Progenitor cell of endocrine pancreas (in vitro differentiated cells): ENCODE measurements around the gene CLDN7. TPM values are rescaled to one million over a fixed set of nuclear protein-coding genes. Genes with fewer than 3 reads are reported as not detected.

Experiments used
- DNase-seq: peaks from one replicate; pipeline ENCODE4 v3.0.0; 2021; ENCODE audit warnings: low spot score; ENCODE audit not compliant: unreplicated experiment
- H3K27ac Mint-ChIP-seq: 2 replicates; pipeline ENCODE4 v1.8.0; 2021; ENCODE audit warnings: mild to moderate bottlenecking, moderate library complexity, mixed read lengths
- H3K27me3 Mint-ChIP-seq: 2 replicates; pipeline ENCODE4 v1.8.0; 2021; ENCODE audit warnings: mixed read lengths
- H3K36me3 Mint-ChIP-seq: 2 replicates; pipeline ENCODE4 v1.8.0; 2022; ENCODE audit warnings: mixed read lengths; ENCODE audit not compliant: insufficient read depth
- H3K4me1 Mint-ChIP-seq: 2 replicates; pipeline ENCODE4 v1.8.0; 2021; ENCODE audit warnings: low read depth, mixed read lengths
- H3K4me3 Mint-ChIP-seq: 2 replicates; pipeline ENCODE4 v1.8.0; 2021; ENCODE audit warnings: low read depth, mild to moderate bottlenecking, moderate library complexity, mixed read lengths
- H3K9me3 Mint-ChIP-seq: 2 replicates; pipeline ENCODE4 v1.8.0; 2021; ENCODE audit warnings: low read depth, mixed read lengths
- total RNA-seq: library from RNA; stranded (reverse); gene quantifications from 2 replicates; pipeline ENCODE4 v1.2.1, GENCODE V29; 2021
- TF ChIP-seq, protein P1 (sequence below): fragments of 200-600 bp; sonication (generic); IDR thresholded peaks from one replicate; pipeline ENCODE4 v1.5.0; 2021; ENCODE audit warnings: antibody characterized with exemption, mild to moderate bottlenecking; ENCODE audit not compliant: unreplicated experiment

Gene CLDN7
- total RNA-seq, 1 donor from 2014 or later: 137 TPM

DNA sequence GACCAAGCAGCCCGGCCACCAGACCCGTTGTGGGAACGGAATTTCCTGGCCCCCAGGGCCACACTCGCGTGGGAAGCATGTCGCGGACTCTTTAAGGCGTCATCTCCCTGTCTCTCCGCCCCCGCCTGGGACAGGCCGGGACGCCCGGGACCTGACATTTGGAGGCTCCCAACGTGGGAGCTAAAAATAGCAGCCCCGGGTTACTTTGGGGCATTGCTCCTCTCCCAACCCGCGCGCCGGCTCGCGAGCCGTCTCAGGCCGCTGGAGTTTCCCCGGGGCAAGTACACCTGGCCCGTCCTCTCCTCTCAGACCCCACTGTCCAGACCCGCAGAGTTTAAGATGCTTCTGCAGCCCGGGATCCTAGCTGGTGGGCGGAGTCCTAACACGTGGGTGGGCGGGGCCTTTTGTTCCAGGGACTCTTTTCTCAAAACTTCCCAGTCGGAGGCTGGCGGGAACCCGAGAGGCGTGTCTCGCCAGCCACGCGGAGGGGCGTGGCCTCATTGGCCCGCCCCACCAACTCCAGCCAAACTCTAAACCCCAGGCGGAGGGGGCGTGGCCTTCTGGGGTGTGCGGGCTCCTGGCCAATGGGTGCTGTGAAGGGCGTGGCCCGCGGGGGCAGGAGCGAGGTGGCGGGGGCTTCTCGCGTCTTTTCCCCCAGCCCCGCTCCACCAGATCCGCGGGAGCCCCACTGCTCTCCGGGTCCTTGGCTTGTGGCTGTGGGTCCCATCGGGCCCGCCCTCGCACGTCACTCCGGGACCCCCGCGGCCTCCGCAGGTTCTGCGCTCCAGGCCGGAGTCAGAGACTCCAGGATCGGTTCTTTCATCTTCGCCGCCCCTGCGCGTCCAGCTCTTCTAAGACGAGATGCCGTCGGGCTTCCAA, 19.0 kb upstream of the CLDN7 start, which contains the start of gene SLC2A4:
TSS of gene SLC2A4 (plus strand) at position 645 of the 879 bp plus-strand sequence. CDS start at position 862, 217 bp downstream.
- no peaks in the 10 kb centered on the region for H3K9me3 Mint-ChIP-seq
- TF ChIP-seq, protein P1, sequence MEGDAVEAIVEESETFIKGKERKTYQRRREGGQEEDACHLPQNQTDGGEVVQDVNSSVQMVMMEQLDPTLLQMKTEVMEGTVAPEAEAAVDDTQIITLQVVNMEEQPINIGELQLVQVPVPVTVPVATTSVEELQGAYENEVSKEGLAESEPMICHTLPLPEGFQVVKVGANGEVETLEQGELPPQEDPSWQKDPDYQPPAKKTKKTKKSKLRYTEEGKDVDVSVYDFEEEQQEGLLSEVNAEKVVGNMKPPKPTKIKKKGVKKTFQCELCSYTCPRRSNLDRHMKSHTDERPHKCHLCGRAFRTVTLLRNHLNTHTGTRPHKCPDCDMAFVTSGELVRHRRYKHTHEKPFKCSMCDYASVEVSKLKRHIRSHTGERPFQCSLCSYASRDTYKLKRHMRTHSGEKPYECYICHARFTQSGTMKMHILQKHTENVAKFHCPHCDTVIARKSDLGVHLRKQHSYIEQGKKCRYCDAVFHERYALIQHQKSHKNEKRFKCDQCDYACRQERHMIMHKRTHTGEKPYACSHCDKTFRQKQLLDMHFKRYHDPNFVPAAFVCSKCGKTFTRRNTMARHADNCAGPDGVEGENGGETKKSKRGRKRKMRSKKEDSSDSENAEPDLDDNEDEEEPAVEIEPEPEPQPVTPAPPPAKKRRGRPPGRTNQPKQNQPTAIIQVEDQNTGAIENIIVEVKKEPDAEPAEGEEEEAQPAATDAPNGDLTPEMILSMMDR: no peak
- H3K4me3 Mint-ChIP-seq: peak within 1 kb of the TSS; percentile 76
- peaks cover 23% of the 10 kb centered on the region for H3K27me3 Mint-ChIP-seq
- peak; percentile 87 for DNase-seq
- H3K4me1 Mint-ChIP-seq: peaks cover 6% of the 10 kb centered on the region
- H3K36me3 Mint-ChIP-seq: no peaks in the 10 kb centered on the region
- peak within 1 kb of the TSS; percentile 58 for H3K27ac Mint-ChIP-seq

DNA sequence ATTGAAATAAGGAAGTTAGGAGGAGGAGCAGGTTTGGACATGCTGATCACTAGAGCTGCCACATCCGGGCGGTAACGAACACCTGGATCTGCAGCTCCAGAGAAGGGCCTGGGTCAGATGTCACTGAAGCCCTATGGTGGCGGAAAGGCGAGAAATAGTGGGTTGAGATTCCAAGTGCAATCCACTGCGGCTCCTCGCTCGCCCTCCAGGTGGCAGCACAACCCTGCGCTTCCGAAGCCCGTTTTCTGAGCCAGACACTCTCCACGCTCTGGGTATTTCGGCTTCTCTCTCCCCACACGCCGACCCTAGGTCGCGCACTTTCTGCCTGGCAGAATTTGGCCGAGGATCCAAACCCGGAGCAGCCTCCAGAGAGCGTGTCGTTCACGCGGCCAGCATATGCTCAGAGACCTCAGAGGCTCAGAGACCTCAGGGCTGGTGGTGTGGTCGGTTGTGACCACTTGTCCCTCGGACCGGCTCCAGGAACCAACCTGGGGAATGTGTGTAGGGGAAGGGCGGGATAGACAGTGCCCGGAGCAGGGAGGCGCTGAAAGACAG, 18.3 kb upstream of the CLDN7 start:
- DNase-seq: peak; percentile 70
- H3K4me1 Mint-ChIP-seq: peaks cover 6% of the 10 kb centered on the region
- H3K4me3 Mint-ChIP-seq: peak overlapping the region; percentile 76
- H3K36me3 Mint-ChIP-seq: no peaks in the 10 kb centered on the region
- H3K9me3 Mint-ChIP-seq: no peaks in the 10 kb centered on the region
- TF ChIP-seq, protein P1: peak; percentile 84
- H3K27ac Mint-ChIP-seq: peak overlapping the region; percentile 58
- peaks cover 22% of the 10 kb centered on the region for H3K27me3 Mint-ChIP-seq

DNA sequence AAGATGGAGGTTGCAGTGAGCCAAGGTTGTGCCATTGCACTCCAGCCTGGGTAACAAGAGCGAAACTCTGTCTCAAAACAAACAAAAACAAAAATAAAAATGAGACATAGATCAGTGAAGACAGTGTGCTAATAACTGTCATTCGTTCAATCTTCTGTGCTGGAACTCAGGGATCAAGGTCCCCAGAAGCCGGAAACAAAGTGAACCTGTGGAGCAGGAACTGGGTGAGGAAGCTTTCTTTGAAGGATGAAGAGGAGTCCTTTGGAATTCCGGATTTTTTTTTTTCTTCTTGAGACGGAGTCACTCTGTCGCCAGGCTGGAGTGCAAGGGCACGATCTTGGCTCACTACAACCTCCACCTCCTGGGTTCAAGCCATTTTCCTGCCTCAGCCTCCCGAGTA, 17.2 kb upstream of the CLDN7 start:
- H3K27me3 Mint-ChIP-seq: peaks cover 22% of the 10 kb centered on the region
- no peak overlapping the region for H3K27ac Mint-ChIP-seq
- H3K36me3 Mint-ChIP-seq: no peaks in the 10 kb centered on the region
- no peak for DNase-seq
- H3K4me1 Mint-ChIP-seq: peaks cover 6% of the 10 kb centered on the region
- H3K9me3 Mint-ChIP-seq: no peaks in the 10 kb centered on the region
- H3K4me3 Mint-ChIP-seq: no peak overlapping the region
- TF ChIP-seq, protein P1: no peak

DNA sequence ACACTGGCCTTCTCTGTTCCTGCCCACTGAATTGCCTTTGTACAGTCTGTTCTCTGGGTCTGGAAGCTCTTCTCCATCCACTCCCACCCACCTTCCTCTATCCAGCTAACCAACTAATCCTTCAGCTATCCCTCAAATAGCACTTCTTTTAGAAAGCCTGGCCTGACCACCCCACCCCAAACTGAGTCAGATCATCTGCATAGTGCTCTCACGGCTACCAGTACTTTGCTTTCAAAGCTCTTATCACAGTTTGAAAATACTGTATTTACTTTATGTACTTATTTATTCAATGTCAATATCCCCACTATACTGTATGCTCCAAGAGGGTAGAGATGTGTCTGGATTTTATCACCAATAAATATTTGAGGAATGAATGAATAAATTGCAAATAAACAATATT, 4.5 kb upstream of the CLDN7 start:
- no peaks in the 10 kb centered on the region for H3K36me3 Mint-ChIP-seq
- no peak overlapping the region for H3K4me3 Mint-ChIP-seq
- no peaks in the 10 kb centered on the region for H3K9me3 Mint-ChIP-seq
- peak overlapping the region; percentile 42 for H3K27ac Mint-ChIP-seq
- no peak for DNase-seq
- H3K27me3 Mint-ChIP-seq: peaks cover 4% of the 10 kb centered on the region
- peaks cover 17% of the 10 kb centered on the region for H3K4me1 Mint-ChIP-seq
- TF ChIP-seq, protein P1: no peak

DNA sequence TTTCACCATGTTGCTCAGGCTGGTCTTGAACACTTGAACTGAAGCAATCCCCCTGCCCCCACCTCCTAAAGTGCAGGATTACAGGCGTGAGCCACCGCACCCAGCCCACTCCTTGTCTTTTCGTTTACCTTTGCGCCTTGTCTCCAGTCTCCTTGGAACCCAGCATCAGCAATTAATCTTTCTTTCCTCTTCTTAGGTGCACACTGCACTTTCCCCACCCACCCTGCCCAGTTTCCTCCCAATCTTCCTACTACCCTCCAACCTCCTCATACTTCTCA, 1.5 kb upstream of the CLDN7 start:
- Mint-ChIP-seq H3K27me3 (no peaks in the 10 kb centered on the region), H3K4me1 (peaks cover 33% of the 10 kb centered on the region), H3K36me3 (peaks cover 4% of the 10 kb centered on the region), H3K27ac (peak overlapping the region; percentile 99), H3K9me3 (no peaks in the 10 kb centered on the region), H3K4me3 (peak overlapping the region; percentile 99)
- TF ChIP-seq, protein P1: no peak
- DNase-seq: no peak
